Measurements from ENCODE around the gene TRPM4.
A peak's percentile ranks its signal among the peaks of the same experiment; 100 is the strongest.

Gene TRPM4

GRCh38 chr19:49119411-49120324 lies 37.9 kb upstream of the TRPM4 start, which contains the start of gene PPFIA3:
Gene PPFIA3, plus strand, starts transcription at chr19:49119544. Its CDS starts 8,330 bp downstream, at chr19:49127874.
- Histone ChIP-seq H3K27ac (ENCODE audit: extremely low read depth, low read depth, low read length) (peak within 1 kb of the TSS; percentile 82; the same call in 1 of the 2 replicates), H3K4me3 (ENCODE audit: low read depth, low read length) (peak within 1 kb of the TSS; percentile 54), H3K9me3 (ENCODE audit: control insufficient read depth, insufficient read depth, low read depth, low read length) (no peaks in the 10 kb centered on the region), H3K4me1 (ENCODE audit: control insufficient read depth, insufficient read depth, low read length) (peaks cover 8% of the 10 kb centered on the region), H3K36me3 (ENCODE audit: control insufficient read depth in 2 of 2, insufficient read depth in 1 of 2, low read length in 2 of 2) (peaks cover 0 to 9% of the 10 kb centered on the region in 2 experiments; a peak in 2 of 3 replicates)
- POLR2A ChIA-PET: interaction anchor here (0.8 to 1.6 kb wide), 6 partner anchors 8 to 126 kb away, joined by 3 to 8 read pairs (median 4); partner anchors contain the start of gene RUVBL2
- CTCF ChIA-PET: interaction anchor here (0.7 to 2.4 kb wide), 3 partner anchors 22 to 181 kb away, joined by 6 to 14 read pairs (median 10); no protein-coding TSS in a partner anchor
- peak; percentile 44 for TF ChIP-seq ZBTB26 (tag by site-specific recombination; optimal IDR thresholded peaks at IDR 0.05)
- no peak for TF ChIP-seq ZNF76 (tag by site-specific recombination; IDR thresholded peaks at IDR 0.05; ENCODE audit: borderline replicate concordance, low read depth)
- TF ChIP-seq ZSCAN23 (tag by site-specific recombination; IDR thresholded peaks at IDR 0.05): no peak
- TF ChIP-seq ZNF654 (tag by site-specific recombination; IDR thresholded peaks at IDR 0.05; ENCODE audit: low read depth): no peak
- TF ChIP-seq ZBTB6 (tag by site-specific recombination; IDR thresholded peaks at IDR 0.05): peak; percentile 85
- TF ChIP-seq ZNF558 (tag by site-specific recombination; IDR thresholded peaks at IDR 0.05): no peak
- TF ChIP-seq GLIS2 (tag by site-specific recombination; IDR thresholded peaks at IDR 0.05): peak; percentile 61
- TF ChIP-seq ZBTB11 (tag by site-specific recombination; conservative IDR thresholded peaks at IDR 0.05; ENCODE audit: low read depth): no peak
- peak; percentile 92 for TF ChIP-seq ZNF692 (tag by site-specific recombination; IDR thresholded peaks at IDR 0.05)
- 0 out of 2 replicates have a peak, but pooled peaks have one; percentile 25 for TF ChIP-seq KLF16 (tag by site-specific recombination; IDR thresholded peaks at IDR 0.05)
- no peak for TF ChIP-seq SCRT2 (tag by site-specific recombination; IDR thresholded peaks at IDR 0.05)
- TF ChIP-seq ZNF768 (tag by site-specific recombination; IDR thresholded peaks at IDR 0.05): no peak
- TF ChIP-seq ZNF248 (tag by site-specific recombination; IDR thresholded peaks at IDR 0.05): no peak
- peak; percentile 2 for TF ChIP-seq ZFP69B (tag by site-specific recombination; IDR thresholded peaks at IDR 0.05)
- TF ChIP-seq MYNN (tag by site-specific recombination; IDR thresholded peaks at IDR 0.05; ENCODE audit: borderline replicate concordance): no peak
- TF ChIP-seq ZBTB8A (tag by site-specific recombination; IDR thresholded peaks at IDR 0.05): peak; percentile 33; the same call in 1 of the 2 replicates
- TF ChIP-seq ZNF169 (tag by site-specific recombination; IDR thresholded peaks at IDR 0.05): no peak
- peak; percentile 68; the same call in 1 of the 2 replicates for TF ChIP-seq PBX3 (CRISPR knock-in tag; IDR thresholded peaks at IDR 0.05)
- TF ChIP-seq REST (tag by site-specific recombination; IDR thresholded peaks at IDR 0.05): peak; percentile 95
- no peak for TF ChIP-seq PATZ1 (tag by site-specific recombination; IDR thresholded peaks at IDR 0.05)
- TF ChIP-seq ZNF707 (tag by site-specific recombination; IDR thresholded peaks at IDR 0.05): no peak

Data from HEK293 (cell line).